ENCODE data around the gene NUP214.
"Not testable (repeated sequence)": the region's sequence is repeated elsewhere in the genome, so short reads cannot be mapped to it uniquely, and the experiment has no call there.

NUP214 gene

DNA sequence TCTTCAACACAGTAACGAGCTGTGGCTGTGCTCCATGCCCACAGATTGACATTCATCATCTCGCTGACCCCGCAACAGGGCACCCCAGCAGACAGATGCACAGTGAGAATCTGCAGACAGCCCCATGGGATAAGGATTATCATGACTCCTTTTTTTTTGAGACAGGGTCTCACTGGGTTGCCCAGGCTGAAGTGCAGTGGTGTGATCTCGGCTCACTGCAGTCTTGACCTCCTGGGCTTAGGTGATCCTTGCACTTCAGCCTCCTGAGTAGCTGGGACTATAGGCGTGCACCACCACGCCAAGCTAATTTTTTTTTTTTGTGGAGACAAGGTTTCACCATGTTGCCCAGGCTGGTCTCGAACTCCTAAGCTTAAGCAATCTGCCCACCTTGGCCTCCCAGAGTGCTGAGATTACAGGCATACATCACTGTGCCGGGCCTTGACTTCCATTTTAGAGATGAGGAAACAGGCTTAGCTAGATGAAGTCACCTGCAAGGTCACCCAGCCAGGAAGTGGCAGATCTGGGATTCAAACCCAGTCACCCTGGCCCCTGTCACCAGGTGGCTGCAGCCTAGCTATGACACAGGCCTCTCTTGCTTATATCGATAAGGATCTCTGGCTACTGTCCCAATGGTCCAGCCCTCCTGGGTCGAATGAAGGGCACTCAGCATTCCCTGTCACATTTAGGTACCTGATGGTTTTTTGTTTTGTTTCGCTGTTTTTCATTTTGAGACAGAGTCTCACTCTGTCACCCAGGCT is 24.0 kb upstream of the NUP214 start:
- Mint-ChIP-seq H3K27me3 (peaks cover 35% of the 10 kb centered on the region), H3K4me1 (peaks cover 6% of the 10 kb centered on the region), H3K27ac (no peak overlapping the region), H3K9me3 (no peaks in the 10 kb centered on the region), H3K4me3 (no peak overlapping the region), H3K36me3 (no peaks in the 10 kb centered on the region)
- DNase-seq = no peak
- CTCF ChIA-PET = interaction anchor here (0.6 to 1.5 kb wide), 3 partner anchors 9 to 44 kb away, joined by 3 to 4 read pairs (median 3); no protein-coding TSS in a partner anchor

DNA sequence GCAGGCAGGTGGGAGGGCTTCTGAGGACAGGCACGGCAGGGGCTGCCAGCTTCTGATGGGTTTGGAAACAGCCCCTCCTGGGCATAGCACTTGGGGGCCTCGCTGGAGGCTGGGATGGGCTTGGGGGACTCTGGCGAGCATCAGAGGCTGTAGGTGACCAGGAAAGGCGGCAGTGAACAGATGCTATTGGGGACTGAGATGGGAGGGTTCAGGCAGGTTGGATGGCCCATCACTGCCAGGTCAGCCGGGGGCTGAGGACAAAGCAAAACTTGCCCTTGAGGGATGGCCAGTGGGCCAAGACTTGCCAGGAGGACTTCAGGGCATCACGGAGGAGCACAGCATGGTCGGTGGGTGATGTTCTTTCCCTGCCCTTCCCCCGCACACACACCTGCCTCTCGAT is 22.4 kb upstream of the NUP214 start:
- Mint-ChIP-seq H3K27ac (no peak overlapping the region), H3K27me3 (peaks cover 19% of the 10 kb centered on the region), H3K36me3 (no peaks in the 10 kb centered on the region), H3K9me3 (no peaks in the 10 kb centered on the region), H3K4me3 (no peak overlapping the region), H3K4me1 (no peaks in the 10 kb centered on the region)
- CTCF ChIA-PET = no interaction called here
- no peak for DNase-seq

DNA sequence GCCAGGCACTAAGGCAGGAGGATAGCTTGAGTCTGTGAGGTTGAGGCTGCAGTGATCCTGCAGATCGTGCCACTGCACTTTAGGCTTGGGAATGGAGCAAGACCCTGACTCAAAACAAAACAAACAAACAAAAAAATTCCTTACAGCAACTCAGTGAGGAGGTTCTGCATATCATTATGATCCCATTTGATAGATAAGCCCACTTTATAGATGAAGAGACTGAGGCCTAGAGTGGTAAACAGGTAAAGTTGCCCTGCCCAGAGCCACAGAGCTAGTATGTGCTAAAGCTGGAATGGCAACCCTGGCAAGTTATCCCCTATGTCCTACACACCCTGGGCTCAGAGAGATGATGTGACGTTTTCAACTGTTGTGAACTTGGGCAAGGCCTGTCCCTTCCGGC is 21.9 kb upstream of the NUP214 start:
- Mint-ChIP-seq H3K27me3 (peaks cover 14% of the 10 kb centered on the region), H3K9me3 (no peaks in the 10 kb centered on the region), H3K36me3 (no peaks in the 10 kb centered on the region), H3K4me3 (no peak overlapping the region), H3K27ac (peak overlapping the region; percentile 28), H3K4me1 (no peaks in the 10 kb centered on the region)
- CTCF ChIA-PET = no interaction called here
- DNase-seq = no peak

DNA sequence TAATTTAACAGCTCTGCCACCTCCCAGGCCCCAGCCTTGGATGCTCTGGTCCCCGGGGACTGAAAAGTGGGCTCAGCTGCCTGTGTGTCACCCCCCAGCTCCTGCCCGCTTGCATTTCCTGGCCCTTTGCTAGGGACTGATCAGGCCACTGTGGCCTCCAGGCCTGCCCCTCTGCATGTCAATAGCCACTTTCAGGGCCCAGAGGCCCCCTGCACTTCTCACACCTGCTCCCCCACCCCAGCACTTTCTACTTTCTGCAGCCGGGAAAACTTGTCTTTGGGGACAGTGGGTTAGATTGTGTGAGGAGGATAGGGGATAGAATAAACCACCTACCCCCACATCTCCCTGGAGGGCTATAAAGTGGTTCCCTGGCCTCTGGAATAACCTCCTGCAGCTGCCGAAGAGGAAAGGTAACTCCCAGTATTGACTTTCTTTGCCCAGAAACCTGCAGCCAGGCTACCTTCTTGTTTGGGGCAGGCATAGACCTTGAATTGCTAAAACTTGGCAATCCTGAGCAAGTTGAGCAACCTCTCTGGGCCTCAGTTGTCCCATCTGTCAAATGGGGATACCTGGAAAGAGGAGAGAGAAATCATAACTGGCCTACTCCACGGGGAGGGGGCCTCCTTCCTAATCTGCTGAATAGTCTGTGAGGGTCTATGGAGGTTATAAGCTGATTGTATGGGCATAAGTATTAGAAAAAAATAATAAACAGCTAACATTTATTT is 21.2 kb upstream of the NUP214 start:
- no peaks in the 10 kb centered on the region for H3K36me3 Mint-ChIP-seq
- no peak overlapping the region for H3K27ac Mint-ChIP-seq
- H3K4me1 Mint-ChIP-seq = no peaks in the 10 kb centered on the region
- H3K9me3 Mint-ChIP-seq = no peaks in the 10 kb centered on the region
- DNase-seq = no peak
- no peak overlapping the region for H3K4me3 Mint-ChIP-seq
- CTCF ChIA-PET = no interaction called here
- H3K27me3 Mint-ChIP-seq = peaks cover 7% of the 10 kb centered on the region

DNA sequence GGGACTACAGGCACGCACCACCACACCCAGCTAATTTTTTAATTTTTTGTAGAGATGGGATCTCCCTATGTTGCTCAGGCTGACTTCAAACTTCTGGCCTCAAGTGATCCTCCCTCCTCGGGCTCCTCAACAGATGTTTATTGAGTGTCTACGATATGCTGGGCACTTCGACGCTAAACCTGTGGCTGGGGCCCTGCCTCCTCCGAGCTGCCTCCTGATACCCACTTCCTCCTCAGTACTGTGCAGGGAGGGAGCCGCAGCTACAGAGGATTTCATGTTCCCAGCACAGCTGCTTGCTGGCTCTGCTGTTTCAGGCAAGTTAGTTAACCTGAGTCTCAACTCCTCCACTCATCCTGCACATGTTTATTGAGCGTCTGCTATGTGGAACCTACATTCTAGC is 19.4 kb upstream of the NUP214 start:
- Mint-ChIP-seq H3K27me3 (no peaks in the 10 kb centered on the region), H3K4me1 (no peaks in the 10 kb centered on the region), H3K27ac (no peak overlapping the region), H3K4me3 (no peak overlapping the region), H3K36me3 (no peaks in the 10 kb centered on the region), H3K9me3 (no peaks in the 10 kb centered on the region)
- no peak for DNase-seq
- CTCF ChIA-PET = no interaction called here

DNA sequence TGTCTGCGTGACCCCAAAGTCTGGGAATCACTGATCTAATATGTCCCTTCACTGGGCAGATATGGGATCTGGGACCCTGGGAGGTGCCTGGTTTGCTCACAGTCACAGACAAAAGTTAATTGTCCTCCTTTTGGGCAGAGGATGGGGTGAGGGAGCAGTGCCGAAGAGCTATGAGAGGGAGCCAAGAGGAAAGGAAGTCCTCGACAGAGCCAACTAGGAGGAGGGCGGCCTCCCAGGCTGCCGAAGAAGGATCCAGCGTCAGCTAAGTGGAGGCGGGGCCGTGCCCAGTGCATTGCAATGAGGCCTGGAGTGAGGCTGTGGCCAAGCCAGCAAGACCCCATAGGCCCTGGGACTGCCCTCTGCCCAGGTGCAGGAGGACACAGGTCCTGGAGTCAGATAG is 17.6 kb upstream of the NUP214 start:
- DNase-seq = no peak
- Mint-ChIP-seq H3K36me3 (no peaks in the 10 kb centered on the region), H3K4me3 (no peak overlapping the region), H3K27ac (no peak overlapping the region), H3K27me3 (no peaks in the 10 kb centered on the region), H3K9me3 (no peaks in the 10 kb centered on the region), H3K4me1 (no peaks in the 10 kb centered on the region)
- CTCF ChIA-PET = no interaction called here

DNA sequence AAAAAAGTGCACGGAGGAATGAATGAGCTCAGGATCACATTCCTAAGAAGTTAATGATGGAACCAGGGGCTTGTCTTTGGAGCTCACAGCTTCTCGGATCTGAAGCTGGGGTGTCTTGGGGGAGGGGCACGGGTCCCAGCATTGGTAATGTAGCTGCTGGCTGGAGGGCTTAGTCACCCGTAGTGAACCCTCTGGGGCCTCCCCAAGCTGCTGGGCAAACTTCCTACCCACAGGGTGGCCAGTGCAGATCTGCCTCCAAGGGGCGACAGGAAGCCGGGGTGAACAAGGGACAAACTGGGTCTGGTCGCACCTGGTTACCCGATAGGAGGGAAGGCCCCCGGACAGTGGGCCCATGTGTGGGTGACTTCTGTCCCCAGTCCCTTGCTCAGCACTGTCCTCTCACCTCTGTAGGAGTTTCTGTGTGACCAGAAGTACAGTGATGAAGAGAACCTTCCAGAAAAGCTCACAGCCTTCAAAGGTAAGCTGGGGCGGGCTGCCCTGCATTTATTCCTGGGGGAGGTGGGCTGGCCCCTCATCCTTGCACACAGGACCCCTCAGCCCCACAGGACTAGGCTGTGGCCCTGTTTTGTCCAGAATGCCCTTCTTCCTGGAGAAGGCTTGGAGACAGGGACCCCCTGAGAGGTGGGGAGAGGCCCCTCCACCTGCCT is 14.1 kb upstream of the NUP214 start:
- Mint-ChIP-seq H3K4me3 (no peak overlapping the region), H3K36me3 (no peaks in the 10 kb centered on the region), H3K4me1 (no peaks in the 10 kb centered on the region), H3K27ac (no peak overlapping the region), H3K9me3 (no peaks in the 10 kb centered on the region), H3K27me3 (peaks cover 6% of the 10 kb centered on the region)
- CTCF ChIA-PET = interaction anchor here (0.6 kb wide), 2 partner anchors 10 to 653 kb away, joined by 3 read pairs; no protein-coding TSS in a partner anchor
- no peak for DNase-seq

DNA sequence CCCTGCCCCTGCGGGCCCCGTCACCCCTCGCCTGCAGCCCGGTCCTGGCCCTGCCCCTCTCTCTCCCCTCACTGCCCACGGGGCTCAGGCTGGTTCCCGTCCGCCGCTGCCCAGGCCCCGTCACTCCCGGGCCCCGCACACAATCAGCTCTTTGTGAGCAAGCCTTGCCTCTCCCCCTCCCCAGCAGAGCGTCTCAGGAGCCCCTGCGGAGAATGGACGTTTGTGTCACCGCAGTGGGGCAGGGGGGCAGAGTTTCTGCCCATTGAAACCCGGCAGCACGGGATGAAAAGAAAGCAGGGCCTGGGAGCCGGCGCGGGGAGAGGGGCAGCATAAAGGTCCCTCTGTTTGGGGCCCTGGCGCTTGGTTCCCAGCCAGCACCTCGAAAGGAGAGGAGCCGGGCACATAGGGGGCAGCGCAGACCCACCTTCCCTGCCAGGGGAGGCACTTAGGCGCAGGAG is 13.5 kb upstream of the NUP214 start:
- no peak overlapping the region for H3K27ac Mint-ChIP-seq
- no peak overlapping the region for H3K4me3 Mint-ChIP-seq
- H3K36me3 Mint-ChIP-seq = no peaks in the 10 kb centered on the region
- DNase-seq = no peak
- no peaks in the 10 kb centered on the region for H3K9me3 Mint-ChIP-seq
- H3K4me1 Mint-ChIP-seq = no peaks in the 10 kb centered on the region
- peaks cover 9% of the 10 kb centered on the region for H3K27me3 Mint-ChIP-seq
- CTCF ChIA-PET = no interaction called here

DNA sequence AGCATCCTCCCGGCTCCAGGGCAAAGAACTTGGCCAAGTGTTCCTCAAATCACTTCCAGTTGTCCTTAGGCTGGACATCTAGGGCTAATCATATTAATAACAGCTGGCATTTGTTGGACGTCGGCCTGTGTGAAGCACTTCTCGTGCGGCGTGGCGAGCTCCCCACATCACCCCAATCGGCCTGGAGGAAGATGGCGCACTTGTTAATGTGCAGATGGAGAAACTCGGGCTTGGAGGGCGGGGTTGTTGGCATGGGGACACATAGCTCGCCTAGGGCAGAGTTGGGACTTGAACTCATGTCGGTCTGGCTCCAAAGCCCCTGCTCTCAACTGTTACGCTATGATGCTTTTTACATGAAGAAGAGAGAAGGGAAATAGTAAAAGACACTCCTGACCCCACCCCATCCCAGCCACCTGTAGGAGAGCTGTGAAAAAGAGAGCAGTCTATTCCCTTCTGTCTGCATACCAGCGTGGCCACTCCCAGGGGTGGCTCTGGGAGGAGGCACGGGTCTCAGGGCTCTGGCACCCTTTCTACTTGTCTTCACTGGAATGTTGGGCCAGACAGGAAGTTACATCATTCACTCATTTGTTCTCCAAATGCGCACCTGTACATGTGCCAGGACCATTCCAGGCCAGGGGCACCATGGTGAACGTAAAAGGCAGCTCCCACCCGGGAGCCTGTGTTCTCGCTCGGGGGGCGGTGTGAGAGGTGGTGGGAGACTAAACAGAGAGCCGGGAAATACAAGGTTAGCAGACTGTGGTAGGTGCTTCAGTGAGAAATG is 12.8 kb upstream of the NUP214 start:
- H3K4me3 Mint-ChIP-seq = no peak overlapping the region
- DNase-seq = no peak
- no peaks in the 10 kb centered on the region for H3K4me1 Mint-ChIP-seq
- no peaks in the 10 kb centered on the region for H3K36me3 Mint-ChIP-seq
- no peak overlapping the region for H3K27ac Mint-ChIP-seq
- CTCF ChIA-PET = no interaction called here
- peaks cover 16% of the 10 kb centered on the region for H3K27me3 Mint-ChIP-seq
- no peaks in the 10 kb centered on the region for H3K9me3 Mint-ChIP-seq

DNA sequence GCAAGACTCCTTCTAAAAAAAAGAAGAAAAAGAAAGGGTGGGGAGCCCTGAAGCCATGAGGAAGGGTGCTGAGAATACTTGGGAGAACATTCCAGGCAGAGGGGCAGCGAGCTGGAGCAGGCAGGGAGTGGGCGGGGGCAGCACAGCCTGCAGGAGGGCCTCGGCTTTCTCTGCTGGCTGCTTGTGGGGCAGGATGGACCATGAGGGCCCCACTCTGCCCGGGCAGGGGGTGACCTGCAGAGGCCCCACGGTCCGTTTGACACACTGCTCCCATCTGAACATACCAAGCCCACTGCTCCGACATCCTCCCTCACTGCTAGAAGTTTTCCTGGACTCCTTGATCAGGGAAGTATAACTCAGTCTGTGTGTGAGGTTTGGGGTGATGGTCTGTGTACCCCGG is 11.7 kb upstream of the NUP214 start:
- Mint-ChIP-seq H3K27me3 (peaks cover 27% of the 10 kb centered on the region), H3K27ac (no peak overlapping the region), H3K4me3 (no peak overlapping the region), H3K4me1 (no peaks in the 10 kb centered on the region), H3K9me3 (no peaks in the 10 kb centered on the region), H3K36me3 (no peaks in the 10 kb centered on the region)
- CTCF ChIA-PET = no interaction called here
- DNase-seq = no peak

DNA sequence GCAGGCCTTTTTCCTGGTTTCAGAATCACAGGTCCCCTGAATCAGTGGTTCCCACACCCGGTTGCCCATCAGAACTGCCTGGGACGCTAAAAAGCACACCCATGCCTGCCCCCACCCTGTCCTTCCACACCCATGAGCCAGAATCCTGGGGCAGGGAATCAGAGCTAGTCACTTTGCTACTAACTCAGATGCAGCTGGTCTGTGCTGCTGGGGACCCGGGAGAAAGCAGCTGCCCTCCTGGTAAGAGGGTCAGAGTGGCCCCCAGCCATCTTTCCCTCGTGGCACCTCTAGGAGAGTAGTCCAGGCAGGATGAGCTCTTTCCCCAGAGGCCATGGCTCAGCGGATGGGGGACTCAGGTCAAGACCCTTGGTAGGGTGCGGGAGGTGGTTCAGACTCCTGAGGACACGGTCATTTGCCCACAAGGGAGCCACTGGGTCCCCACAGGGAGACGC is 11.3 kb upstream of the NUP214 start:
- H3K9me3 Mint-ChIP-seq = no peaks in the 10 kb centered on the region
- H3K36me3 Mint-ChIP-seq = no peaks in the 10 kb centered on the region
- no peak overlapping the region for H3K27ac Mint-ChIP-seq
- CTCF ChIA-PET = no interaction called here
- H3K27me3 Mint-ChIP-seq = peaks cover 27% of the 10 kb centered on the region
- H3K4me1 Mint-ChIP-seq = no peaks in the 10 kb centered on the region
- no peak for DNase-seq
- no peak overlapping the region for H3K4me3 Mint-ChIP-seq

DNA sequence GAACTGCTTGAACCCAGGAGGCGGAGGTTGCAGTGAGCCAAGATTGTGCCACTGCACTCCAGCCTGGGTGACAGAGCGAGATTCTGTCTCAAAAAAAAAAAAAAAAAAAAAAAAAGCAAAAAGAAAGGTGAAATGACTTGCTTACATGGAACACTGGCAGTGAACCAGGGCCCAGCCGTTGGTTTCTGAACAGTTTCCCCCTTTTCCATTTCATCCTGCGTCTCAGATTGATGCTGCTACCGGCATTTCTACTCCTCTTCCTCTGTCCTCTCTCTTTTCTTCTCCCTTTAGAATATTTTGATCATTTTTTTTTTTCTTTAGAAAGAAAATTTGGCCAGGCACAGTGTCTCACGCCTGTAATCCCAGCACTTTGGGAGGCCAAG is 10.0 kb upstream of the NUP214 start:
- CTCF ChIA-PET = not testable (repeated sequence)

DNA sequence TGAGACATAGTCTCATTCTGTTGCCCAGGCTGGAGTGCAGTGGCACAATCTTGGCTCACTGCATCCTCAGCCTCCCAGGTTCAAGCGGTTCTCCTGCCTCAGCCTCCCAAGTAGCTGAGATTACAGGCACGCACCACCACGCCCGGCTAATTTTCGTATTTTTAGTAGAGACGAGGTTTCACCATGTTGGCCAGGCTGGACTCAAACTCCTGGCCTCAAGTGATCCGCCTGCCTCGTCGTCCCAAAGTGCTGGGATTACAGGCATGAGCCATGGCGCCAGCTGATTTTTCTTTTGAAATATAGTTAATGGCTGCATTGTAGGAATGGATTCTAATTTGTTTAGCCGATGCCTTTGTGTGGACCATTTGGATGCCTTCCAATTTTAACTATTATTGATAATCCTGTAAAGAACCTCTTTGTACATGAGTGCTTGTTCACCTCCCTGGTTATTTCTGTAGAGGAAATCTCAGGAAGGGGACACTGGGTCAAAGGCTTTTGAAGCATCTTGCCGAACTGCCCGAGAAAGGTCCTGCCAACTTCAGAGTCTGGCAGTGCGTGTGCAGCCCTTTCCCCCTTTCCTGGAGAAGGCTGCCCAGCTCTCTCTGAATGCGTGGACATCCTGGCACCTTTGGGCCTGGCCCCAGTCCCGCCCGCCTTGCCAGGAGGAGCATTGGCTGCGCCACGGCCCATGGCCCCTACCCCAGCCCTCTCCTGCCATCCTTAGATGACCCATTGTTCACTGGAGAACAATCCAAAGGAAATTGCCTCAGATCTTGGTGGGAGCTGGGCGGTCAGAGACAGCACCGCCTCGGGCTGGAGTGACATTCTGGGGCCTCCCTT is 8.9 kb upstream of the NUP214 start:
- CTCF ChIA-PET = no interaction called here
- H3K9me3 Mint-ChIP-seq = no peaks in the 10 kb centered on the region

More for the DNA sequence above, 10.0 kb upstream of the NUP214 start:
- H3K9me3 Mint-ChIP-seq, H3K27ac Mint-ChIP-seq, H3K36me3 Mint-ChIP-seq, DNase-seq, H3K4me1 Mint-ChIP-seq, H3K4me3 Mint-ChIP-seq: not testable (repeated sequence)
- peaks cover 35% of the 10 kb centered on the region for H3K27me3 Mint-ChIP-seq

More for the DNA sequence above, 8.9 kb upstream of the NUP214 start:
- no peaks in the 10 kb centered on the region for H3K4me1 Mint-ChIP-seq
- H3K27me3 Mint-ChIP-seq = peaks cover 35% of the 10 kb centered on the region
- H3K4me3 Mint-ChIP-seq = no peak overlapping the region
- no peak for DNase-seq
- H3K27ac Mint-ChIP-seq = no peak overlapping the region
- H3K36me3 Mint-ChIP-seq = no peaks in the 10 kb centered on the region
